Fibroblast of lung (primary cell): ENCODE results near the gene KHSRP. TPM values are rescaled to one million over a fixed set of nuclear protein-coding genes. Genes with fewer than 3 reads are reported as not detected.

ENCODE experiments used
- DNase-seq, 2 donors: peaks; one replicate each; pipeline versions ENCODE4 v3.0.0 to v3.0.0-alpha.2; 2010; ENCODE audit warnings: low read depth in 2 of 2
- H2AFZ ChIP-seq: 2 replicates; pipeline ENCODE4 v1.5.1; 2012; ENCODE audit warnings: low read length, control low read depth, inconsistent platforms
- H3K27ac ChIP-seq: 2 replicates; pipeline ENCODE4 v1.5.1; 2011; ENCODE audit warnings: low read length, control low read depth; ENCODE audit not compliant: insufficient read depth
- H3K27me3 ChIP-seq: 2 replicates; pipeline ENCODE4 v1.5.1; 2011; ENCODE audit warnings: mild to moderate bottlenecking, low read length; ENCODE audit not compliant: control insufficient read depth, insufficient read depth
- H3K36me3 ChIP-seq: 2 replicates; pipeline ENCODE4 v1.5.1; 2011; ENCODE audit warnings: low read length; ENCODE audit not compliant: control insufficient read depth, insufficient read depth
- H3K4me1 ChIP-seq: 2 replicates; pipeline ENCODE4 v1.5.1; 2011; ENCODE audit warnings: low read length; ENCODE audit not compliant: control insufficient read depth, insufficient read depth; ENCODE audit errors: extremely low read depth
- H3K4me2 ChIP-seq: 2 replicates; pipeline ENCODE4 v1.5.1; 2011; ENCODE audit warnings: low read length, control low read depth; ENCODE audit not compliant: insufficient read depth; ENCODE audit errors: extremely low read depth
- H3K4me3 ChIP-seq, 4 experiments: fragments of 200-600 bp in 1 of 4; sonication (generic) in 1 of 4; replicated peaks in 1 of 4; 2 replicates each; pipeline ENCODE4 v1.5.1; 2011 to 2016; ENCODE audit warnings: low read length in 4 of 4, low read depth in 3 of 4, mild to moderate bottlenecking in 3 of 4, control low read depth in 2 of 4, inconsistent platforms in 1 of 4, mixed read lengths in 1 of 4; ENCODE audit not compliant: insufficient read depth in 1 of 4; ENCODE audit errors: control extremely low read depth in 1 of 4
- H3K79me2 ChIP-seq: 2 replicates; pipeline ENCODE4 v1.5.1; 2012; ENCODE audit warnings: mild to moderate bottlenecking, low read length, inconsistent platforms; ENCODE audit not compliant: control insufficient read depth, insufficient read depth
- H3K9ac ChIP-seq: 2 replicates; pipeline ENCODE4 v1.5.1; 2011; ENCODE audit warnings: mild to moderate bottlenecking, low read length, control low read depth; ENCODE audit not compliant: insufficient read depth
- H3K9me3 ChIP-seq: 2 replicates; pipeline ENCODE4 v1.5.1; 2012; ENCODE audit warnings: low read depth, low read length; ENCODE audit not compliant: control insufficient read depth, insufficient read depth
- H4K20me1 ChIP-seq: 2 replicates; pipeline ENCODE4 v1.5.1; 2011; ENCODE audit warnings: low read length; ENCODE audit not compliant: control insufficient read depth, insufficient read depth; ENCODE audit errors: extremely low read depth
- EZH2 ChIP-seq: IDR thresholded peaks from 2 replicates; pipeline ENCODE4 v1.5.1; 2012; ENCODE audit warnings: low read length, control low read depth, mild to moderate bottlenecking; ENCODE audit errors: missing control alignments
- polyA plus RNA-seq, 2 donors: library from polyadenylated mRNA; depleted of rRNA in 1 of 2; stranded (reverse) in 1 of 2; unstranded in 1 of 2; fragments of >200 nt; gene quantifications; 2 replicates each; pipeline ENCODE4 v1.2.1, GENCODE V29; 2011 to 2012; ENCODE audit warnings: missing spikeins in 1 of 2
- total RNA-seq: library from RNA; depleted of rRNA; stranded (reverse); fragments of >200 nt; gene quantifications from 2 replicates; pipeline ENCODE4 v1.2.1, GENCODE V29; 2014
- TF ChIP-seq, protein P1 (sequence below), 2 donors: IDR thresholded peaks in 1 of 2; conservative IDR thresholded peaks in 1 of 2; 1 replicate in 1 of 2; 2 replicates in 1 of 2; pipeline ENCODE4 v1.5.1; 2011 to 2012; ENCODE audit warnings: low read length in 2 of 2, control low read depth in 1 of 2, inconsistent platforms in 1 of 2, low read depth in 1 of 2, mild to moderate bottlenecking in 1 of 2

KHSRP gene
- total and polyA plus RNA-seq, 2 donors (not counting 1 experiment from before 2014, with no cell fraction given) = 66.0 to 93.5 TPM

DNA sequence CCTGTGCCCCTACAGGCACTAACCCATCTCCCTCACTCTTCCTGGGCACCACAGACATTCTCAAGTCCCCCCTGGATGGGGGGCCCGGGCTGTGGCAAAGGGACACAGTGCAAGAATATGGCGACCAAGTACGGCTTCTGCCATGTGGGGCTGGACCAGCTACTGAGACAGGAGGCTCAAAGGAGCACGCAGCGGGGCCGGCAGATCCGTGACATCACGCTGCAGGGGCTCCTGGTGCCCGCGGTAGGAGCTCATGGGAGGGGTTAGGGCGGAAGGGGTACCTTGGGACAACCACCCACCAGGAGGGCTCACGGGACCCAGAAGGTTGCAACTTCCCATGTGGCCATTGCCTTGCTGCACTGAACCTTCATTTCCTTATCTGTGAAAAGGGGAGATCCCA, 28.3 kb downstream of the KHSRP start:
- no peaks in the 10 kb centered on the region for H3K9me3 ChIP-seq
- no peak overlapping the region for H3K4me3 ChIP-seq
- H3K4me1 ChIP-seq = peaks cover 5% of the 10 kb centered on the region
- no peaks in the 10 kb centered on the region for H3K36me3 ChIP-seq
- H2AFZ ChIP-seq = no peak overlapping the region
- no peaks in the 10 kb centered on the region for H4K20me1 ChIP-seq
- DNase-seq = no peak
- no peak overlapping the region for H3K4me2 ChIP-seq
- no peak overlapping the region for H3K9ac ChIP-seq
- TF ChIP-seq, protein P1, sequence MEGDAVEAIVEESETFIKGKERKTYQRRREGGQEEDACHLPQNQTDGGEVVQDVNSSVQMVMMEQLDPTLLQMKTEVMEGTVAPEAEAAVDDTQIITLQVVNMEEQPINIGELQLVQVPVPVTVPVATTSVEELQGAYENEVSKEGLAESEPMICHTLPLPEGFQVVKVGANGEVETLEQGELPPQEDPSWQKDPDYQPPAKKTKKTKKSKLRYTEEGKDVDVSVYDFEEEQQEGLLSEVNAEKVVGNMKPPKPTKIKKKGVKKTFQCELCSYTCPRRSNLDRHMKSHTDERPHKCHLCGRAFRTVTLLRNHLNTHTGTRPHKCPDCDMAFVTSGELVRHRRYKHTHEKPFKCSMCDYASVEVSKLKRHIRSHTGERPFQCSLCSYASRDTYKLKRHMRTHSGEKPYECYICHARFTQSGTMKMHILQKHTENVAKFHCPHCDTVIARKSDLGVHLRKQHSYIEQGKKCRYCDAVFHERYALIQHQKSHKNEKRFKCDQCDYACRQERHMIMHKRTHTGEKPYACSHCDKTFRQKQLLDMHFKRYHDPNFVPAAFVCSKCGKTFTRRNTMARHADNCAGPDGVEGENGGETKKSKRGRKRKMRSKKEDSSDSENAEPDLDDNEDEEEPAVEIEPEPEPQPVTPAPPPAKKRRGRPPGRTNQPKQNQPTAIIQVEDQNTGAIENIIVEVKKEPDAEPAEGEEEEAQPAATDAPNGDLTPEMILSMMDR (conservative IDR thresholded peaks at IDR 0.05 in 1 of 2, IDR thresholded peaks at IDR 0.05 in 1 of 2; ENCODE audit: low read depth in 1 of 2, low read length in 2 of 2) = no peak
- no peak for TF ChIP-seq EZH2
- H3K79me2 ChIP-seq = peaks cover 16% of the 10 kb centered on the region
- no peak overlapping the region for H3K27ac ChIP-seq
- no peaks in the 10 kb centered on the region for H3K27me3 ChIP-seq

GRCh38 chr19:6394831-6395230, 29.8 kb downstream of the KHSRP start:
- no peak overlapping the region for H3K27ac ChIP-seq
- no peak for DNase-seq
- H3K4me2 ChIP-seq = no peak overlapping the region
- no peaks in the 10 kb centered on the region for H4K20me1 ChIP-seq
- H3K4me3 ChIP-seq = no peak overlapping the region
- H3K9me3 ChIP-seq = no peaks in the 10 kb centered on the region
- H3K36me3 ChIP-seq = peaks cover 4% of the 10 kb centered on the region
- no peak overlapping the region for H3K9ac ChIP-seq
- no peak for TF ChIP-seq EZH2
- TF ChIP-seq, protein P1 (conservative IDR thresholded peaks at IDR 0.05 in 1 of 2, IDR thresholded peaks at IDR 0.05 in 1 of 2; ENCODE audit: low read depth in 1 of 2, low read length in 2 of 2) = no peak
- H3K79me2 ChIP-seq = peaks cover 19% of the 10 kb centered on the region
- no peaks in the 10 kb centered on the region for H3K27me3 ChIP-seq
- peaks cover 5% of the 10 kb centered on the region for H3K4me1 ChIP-seq
- H2AFZ ChIP-seq = no peak overlapping the region

- DNase-seq = no peak
Measured at GRCh38 chr19:6393983-6394412, 30.6 kb downstream of the KHSRP start.

More at GRCh38 chr19:6393983-6394412, 30.6 kb downstream of the KHSRP start:
- Histone ChIP-seq H3K4me1 (peaks cover 5% of the 10 kb centered on the region), H3K27me3 (no peaks in the 10 kb centered on the region), H3K79me2 (peaks cover 19% of the 10 kb centered on the region), H3K9ac (peak overlapping the region; percentile 91), H4K20me1 (no peaks in the 10 kb centered on the region), H3K27ac (peak overlapping the region; percentile 94), H3K9me3 (no peaks in the 10 kb centered on the region), H2AFZ (peak overlapping the region; percentile 90), H3K4me3 (peak overlapping the region; percentile 66 to 94 (median 84)), H3K4me2 (peak overlapping the region; percentile 38), H3K36me3 (peaks cover 9% of the 10 kb centered on the region)
- no peak for TF ChIP-seq EZH2
- TF ChIP-seq, protein P1 (conservative IDR thresholded peaks at IDR 0.05 in 1 of 2, IDR thresholded peaks at IDR 0.05 in 1 of 2; ENCODE audit: low read depth in 1 of 2, low read length in 2 of 2) = no peak
